Measurements from ENCODE around the gene ZNF385D. TPM values are rescaled to one million over a fixed set of nuclear protein-coding genes. Genes with fewer than 3 reads are reported as not detected.

The ZNF385D gene
- total and polyA plus RNA-seq, 3 experiments from 2014 or later = not detected

DNA sequence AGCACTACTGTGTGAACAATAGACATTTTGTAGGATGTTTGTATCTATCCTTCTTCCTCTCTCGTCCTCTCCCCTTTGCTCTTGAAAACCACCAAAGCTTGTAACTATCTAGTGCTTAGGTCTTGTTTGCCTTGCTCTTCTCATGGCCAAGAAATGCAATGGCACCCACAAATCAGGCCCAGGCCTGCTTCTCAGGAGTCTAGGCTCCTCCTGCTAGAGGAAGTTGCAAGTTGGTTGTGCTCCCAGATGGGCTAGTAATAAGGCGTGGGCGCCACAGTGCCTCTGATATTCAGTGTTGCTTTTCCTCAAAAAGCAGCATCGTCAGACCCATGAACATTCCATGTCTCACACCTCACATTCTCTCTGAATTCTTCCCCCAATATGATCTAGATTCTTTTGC lies 28.7 kb downstream of the ZNF385D start:
- Mint-ChIP-seq H3K27me3 (no peaks in the 10 kb centered on the region), H3K4me3 (no peak overlapping the region), H3K9me3 (peaks cover 16 to 39% (median 26%) of the 10 kb centered on the region in 5 donors), H3K4me1 (no peaks in the 10 kb centered on the region), H3K27ac (no peak overlapping the region), H3K36me3 (no peaks in the 10 kb centered on the region)
- H3K27ac ChIP-seq (ENCODE audit: low read depth, low read length) = no peak overlapping the region
- no peaks in the 10 kb centered on the region for H3K27me3 ChIP-seq (ENCODE audit: insufficient read depth, low read length, poor library complexity, severe bottlenecking)
- no peaks in the 10 kb centered on the region for H3K36me3 ChIP-seq (ENCODE audit: insufficient read depth, low read length)
- no peaks in the 10 kb centered on the region for H3K9me3 ChIP-seq (ENCODE audit: low read length)
- POLR2A ChIA-PET = no interaction called here
- no peak for DNase-seq
- CTCF ChIA-PET = no interaction called here
- H3K4me1 ChIP-seq (ENCODE audit: insufficient read depth, low read length) = no peaks in the 10 kb centered on the region
- H3K4me3 ChIP-seq (ENCODE audit: low read length) = no peak overlapping the region

GRCh38 chr3:21718943-21719591 lies 31.9 kb downstream of the ZNF385D start:
- H3K4me1 ChIP-seq (ENCODE audit: insufficient read depth, low read length) = no peaks in the 10 kb centered on the region
- no peaks in the 10 kb centered on the region for H3K9me3 ChIP-seq (ENCODE audit: low read length)
- H3K9me3 Mint-ChIP-seq = peaks cover 9 to 37% (median 14%) of the 10 kb centered on the region in 5 donors
- H3K4me3 Mint-ChIP-seq = peak overlapping the region in 1 of 7 donors; percentile 36
- no peak overlapping the region for H3K27ac Mint-ChIP-seq
- H3K36me3 Mint-ChIP-seq = no peaks in the 10 kb centered on the region
- ChIA-PET POLR2A (no interaction called here), CTCF (no interaction called here)
- no peaks in the 10 kb centered on the region for H3K4me1 Mint-ChIP-seq
- H3K27me3 Mint-ChIP-seq = no peaks in the 10 kb centered on the region
- no peak overlapping the region for H3K27ac ChIP-seq (ENCODE audit: low read depth, low read length)
- no peak overlapping the region for H3K4me3 ChIP-seq (ENCODE audit: low read length)
- H3K27me3 ChIP-seq (ENCODE audit: insufficient read depth, low read length, poor library complexity, severe bottlenecking) = no peaks in the 10 kb centered on the region
- DNase-seq = no peak
- no peaks in the 10 kb centered on the region for H3K36me3 ChIP-seq (ENCODE audit: insufficient read depth, low read length)

DNA sequence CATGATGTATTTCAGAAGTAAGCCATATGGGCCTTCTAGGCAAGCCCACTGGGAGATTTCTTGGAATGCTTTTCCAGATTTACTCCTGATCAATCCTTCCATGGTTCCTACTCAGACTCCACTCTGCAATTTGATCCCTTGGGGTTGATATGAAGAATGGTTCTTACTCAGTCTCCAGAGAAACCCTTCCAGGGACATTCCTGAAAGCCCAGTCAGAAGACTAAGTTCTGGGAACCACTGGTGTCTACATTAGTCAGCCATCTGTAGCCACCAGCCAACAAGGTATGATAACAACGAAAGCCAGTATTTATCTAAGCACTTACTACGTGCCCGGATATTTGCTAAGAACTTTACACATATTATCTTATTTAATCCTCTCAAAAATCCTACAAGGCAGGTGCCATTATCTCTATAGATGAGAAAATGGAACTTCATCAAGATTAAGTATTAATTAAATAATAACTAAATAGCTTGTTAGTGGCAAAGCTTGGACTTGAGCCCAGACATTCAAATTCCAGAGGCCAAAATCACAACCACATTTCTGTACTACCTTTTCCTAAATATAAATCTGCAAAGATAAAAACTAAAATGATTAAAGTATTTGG lies 32.7 kb downstream of the ZNF385D start:
- Mint-ChIP-seq H3K27me3 (no peaks in the 10 kb centered on the region), H3K4me1 (no peaks in the 10 kb centered on the region), H3K9me3 (peaks cover 8 to 29% (median 14%) of the 10 kb centered on the region in 5 donors), H3K27ac (no peak overlapping the region), H3K36me3 (no peaks in the 10 kb centered on the region), H3K4me3 (no peak overlapping the region)
- Histone ChIP-seq H3K27ac (ENCODE audit: low read depth, low read length) (no peak overlapping the region), H3K36me3 (ENCODE audit: insufficient read depth, low read length) (no peaks in the 10 kb centered on the region), H3K9me3 (ENCODE audit: low read length) (no peaks in the 10 kb centered on the region), H3K4me1 (ENCODE audit: insufficient read depth, low read length) (no peaks in the 10 kb centered on the region), H3K27me3 (ENCODE audit: insufficient read depth, low read length, poor library complexity, severe bottlenecking) (no peaks in the 10 kb centered on the region), H3K4me3 (ENCODE audit: low read length) (no peak overlapping the region)
- ChIA-PET CTCF (no interaction called here), POLR2A (no interaction called here)
- no peak for DNase-seq

GRCh38 chr3:21715662-21716061 lies 35.3 kb downstream of the ZNF385D start:
- H3K36me3 ChIP-seq (ENCODE audit: insufficient read depth, low read length) = no peaks in the 10 kb centered on the region
- CTCF ChIA-PET = no interaction called here
- POLR2A ChIA-PET = no interaction called here
- DNase-seq = no peak
- Mint-ChIP-seq H3K4me1 (no peaks in the 10 kb centered on the region), H3K27ac (no peak overlapping the region), H3K9me3 (peaks cover 3 to 16% (median 13%) of the 10 kb centered on the region in 5 donors), H3K36me3 (no peaks in the 10 kb centered on the region), H3K4me3 (no peak overlapping the region), H3K27me3 (no peaks in the 10 kb centered on the region)
- no peaks in the 10 kb centered on the region for H3K27me3 ChIP-seq (ENCODE audit: insufficient read depth, low read length, poor library complexity, severe bottlenecking)
- H3K27ac ChIP-seq (ENCODE audit: low read depth, low read length) = no peak overlapping the region
- H3K9me3 ChIP-seq (ENCODE audit: low read length) = no peaks in the 10 kb centered on the region
- no peak overlapping the region for H3K4me3 ChIP-seq (ENCODE audit: low read length)
- no peaks in the 10 kb centered on the region for H3K4me1 ChIP-seq (ENCODE audit: insufficient read depth, low read length)

- POLR2A ChIA-PET = no interaction called here
- Histone ChIP-seq H3K4me3 (ENCODE audit: low read length) (no peak overlapping the region), H3K4me1 (ENCODE audit: insufficient read depth, low read length) (no peaks in the 10 kb centered on the region), H3K27ac (ENCODE audit: low read depth, low read length) (no peak overlapping the region), H3K36me3 (ENCODE audit: insufficient read depth, low read length) (no peaks in the 10 kb centered on the region), H3K27me3 (ENCODE audit: insufficient read depth, low read length, poor library complexity, severe bottlenecking) (no peaks in the 10 kb centered on the region), H3K9me3 (ENCODE audit: low read length) (peaks cover 6% of the 10 kb centered on the region)
- H3K4me3 Mint-ChIP-seq = no peak overlapping the region
- no peaks in the 10 kb centered on the region for H3K36me3 Mint-ChIP-seq
- H3K27me3 Mint-ChIP-seq = no peaks in the 10 kb centered on the region
- CTCF ChIA-PET = no interaction called here
- no peak for DNase-seq
- H3K9me3 Mint-ChIP-seq = peaks cover 5 to 20% (median 9%) of the 10 kb centered on the region in 5 donors
- H3K4me1 Mint-ChIP-seq = no peaks in the 10 kb centered on the region
- H3K27ac Mint-ChIP-seq = no peak overlapping the region
These were observed 45.2 kb downstream of the ZNF385D start for GRCh38 chr3:21705769-21706168.

GRCh38 chr3:21704796-21705195 lies 46.2 kb downstream of the ZNF385D start:
- ChIA-PET POLR2A (no interaction called here), CTCF (no interaction called here)
- no peaks in the 10 kb centered on the region for H3K36me3 Mint-ChIP-seq
- Histone ChIP-seq H3K4me3 (ENCODE audit: low read length) (no peak overlapping the region), H3K9me3 (ENCODE audit: low read length) (peaks cover 6% of the 10 kb centered on the region), H3K27ac (ENCODE audit: low read depth, low read length) (no peak overlapping the region), H3K27me3 (ENCODE audit: insufficient read depth, low read length, poor library complexity, severe bottlenecking) (no peaks in the 10 kb centered on the region), H3K4me1 (ENCODE audit: insufficient read depth, low read length) (no peaks in the 10 kb centered on the region), H3K36me3 (ENCODE audit: insufficient read depth, low read length) (no peaks in the 10 kb centered on the region)
- H3K27ac Mint-ChIP-seq = no peak overlapping the region
- DNase-seq = no peak
- peaks cover 5 to 20% (median 9%) of the 10 kb centered on the region in 5 donors for H3K9me3 Mint-ChIP-seq
- no peak overlapping the region for H3K4me3 Mint-ChIP-seq
- no peaks in the 10 kb centered on the region for H3K27me3 Mint-ChIP-seq
- no peaks in the 10 kb centered on the region for H3K4me1 Mint-ChIP-seq

DNA sequence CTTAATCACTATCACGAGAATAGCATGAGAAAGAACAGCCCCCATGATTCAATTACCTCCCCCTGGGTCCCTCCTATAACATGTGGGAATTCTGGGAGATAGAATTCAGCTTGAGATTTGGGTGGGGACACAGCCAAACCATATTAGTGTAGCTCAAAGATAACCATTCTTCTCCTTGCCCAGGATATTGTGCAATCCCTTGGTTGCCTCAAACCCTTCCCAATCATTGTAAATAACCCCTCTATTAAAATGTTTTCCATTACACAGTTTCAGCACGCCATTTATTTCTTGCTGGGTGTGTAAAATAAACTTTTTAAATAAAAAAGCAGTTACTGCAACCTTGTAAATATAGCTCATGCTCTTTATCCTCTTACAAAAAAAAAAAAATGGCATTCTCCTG lies 47.7 kb downstream of the ZNF385D start:
- no peak for DNase-seq
- Mint-ChIP-seq H3K4me3 (no peak overlapping the region), H3K9me3 (peaks cover 0 to 20% (median 11%) of the 10 kb centered on the region in 5 donors), H3K36me3 (no peaks in the 10 kb centered on the region), H3K27ac (no peak overlapping the region), H3K27me3 (no peaks in the 10 kb centered on the region), H3K4me1 (no peaks in the 10 kb centered on the region)
- Histone ChIP-seq H3K36me3 (ENCODE audit: insufficient read depth, low read length) (no peaks in the 10 kb centered on the region), H3K27me3 (ENCODE audit: insufficient read depth, low read length, poor library complexity, severe bottlenecking) (no peaks in the 10 kb centered on the region), H3K27ac (ENCODE audit: low read depth, low read length) (no peak overlapping the region), H3K4me3 (ENCODE audit: low read length) (no peak overlapping the region), H3K4me1 (ENCODE audit: insufficient read depth, low read length) (no peaks in the 10 kb centered on the region), H3K9me3 (ENCODE audit: low read length) (peaks cover 6% of the 10 kb centered on the region)
- ChIA-PET POLR2A (no interaction called here), CTCF (no interaction called here)

DNA sequence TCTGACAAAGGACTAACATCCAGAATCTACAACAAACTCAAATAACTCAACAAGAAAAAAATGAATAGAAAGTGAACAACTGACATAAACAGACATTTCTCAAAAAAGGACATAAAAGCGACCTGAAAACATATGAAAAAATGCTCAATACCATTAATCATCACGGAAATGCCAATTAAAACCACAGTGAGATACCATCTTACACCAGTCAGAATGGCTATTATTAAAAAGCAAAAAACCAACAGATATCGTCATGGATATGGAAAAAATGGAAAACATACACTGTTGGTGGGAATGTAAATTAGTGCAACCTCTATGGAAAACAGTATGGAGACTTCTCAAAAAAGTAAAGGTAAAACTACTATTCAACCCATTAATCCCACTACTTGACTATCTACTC lies 53.3 kb downstream of the ZNF385D start:
- H3K36me3 Mint-ChIP-seq = no peaks in the 10 kb centered on the region
- no peak for DNase-seq
- H3K27me3 Mint-ChIP-seq = no peaks in the 10 kb centered on the region
- ChIA-PET POLR2A (no interaction called here), CTCF (no interaction called here)
- H3K4me3 Mint-ChIP-seq = no peak overlapping the region
- H3K4me1 Mint-ChIP-seq = no peaks in the 10 kb centered on the region
- peaks cover 7 to 16% (median 10%) of the 10 kb centered on the region in 5 donors for H3K9me3 Mint-ChIP-seq
- Histone ChIP-seq H3K4me3 (ENCODE audit: low read length) (no peak overlapping the region), H3K36me3 (ENCODE audit: insufficient read depth, low read length) (no peaks in the 10 kb centered on the region), H3K9me3 (ENCODE audit: low read length) (no peaks in the 10 kb centered on the region), H3K4me1 (ENCODE audit: insufficient read depth, low read length) (no peaks in the 10 kb centered on the region), H3K27ac (ENCODE audit: low read depth, low read length) (no peak overlapping the region), H3K27me3 (ENCODE audit: insufficient read depth, low read length, poor library complexity, severe bottlenecking) (no peaks in the 10 kb centered on the region)
- no peak overlapping the region for H3K27ac Mint-ChIP-seq
